HepG2 (cell line): ENCODE data around the gene FAM90A26. TPM values are rescaled to one million over a fixed set of nuclear protein-coding genes. Genes with fewer than 3 reads are reported as not detected.
"Not testable (repeated sequence)": the region's sequence is repeated elsewhere in the genome, so short reads cannot be mapped to it uniquely, and the experiment has no call there.

Experiments
- ATAC-seq: fragments of 200-7000 bp; cut with Tn5 transposase; 3 replicates; pipeline ENCODE4 v1.9.1; 2020; ENCODE audit warnings: mild to moderate bottlenecking, moderate library complexity
- BruUV-seq: library from RNA; stranded (reverse); fragments of 400-500 nt; replicated peaks from 2 replicates; lab custom pipeline; 2021; lab: Mats Ljungman, UMichigan
- CTCF ChIA-PET: fragments of 300-600 bp; formaldehyde crosslinking; extraction: SDS; loops from one replicate; lab custom pipeline; 2021; ENCODE audit warnings: low total read pairs, inconsistent platforms, low intra/inter-chr PET ratio; lab: Yijun Ruan, JAX
- POLR2A ChIA-PET: fragments of 350-600 bp; sonication (Branson Sonifier 250); formaldehyde crosslinking; loops from one replicate; lab custom pipeline; 2020; ENCODE audit warnings: antibody characterized with exemption, inconsistent platforms; lab: Yijun Ruan, JAX
- DNase-seq: peaks from one replicate; pipeline ENCODE4 v3.0.0-alpha.2; 2015; ENCODE audit warnings: low spot score
- FAIRE-seq: peaks from 3 replicates; lab custom pipeline; 2011; peaks lifted over from hg19 to GRCh38; lab: Jason Lieb, UNC
- H2AFZ ChIP-seq: one replicate; pipeline ENCODE4 v1.6.1; 2011; ENCODE audit warnings: low read length, inconsistent platforms
- H3K27ac ChIP-seq: fragments of 300-600 bp; 3 replicates; pipeline ENCODE4 v1.8.0; 2011; ENCODE audit warnings: mixed run types, mild to moderate bottlenecking, mixed read lengths, low read length, inconsistent platforms; ENCODE audit not compliant: insufficient read depth; ENCODE audit errors: extremely low read length
- H3K27me3 ChIP-seq, 2 experiments: fragments of 200-600 bp in 1 of 2; 2 replicates in 1 of 2; 3 replicates in 1 of 2; pipeline versions ENCODE4 v1.6.0 to v1.8.0; 2011; ENCODE audit warnings: low read length in 2 of 2, mild to moderate bottlenecking in 2 of 2, moderate library complexity in 2 of 2, inconsistent platforms in 1 of 2; ENCODE audit not compliant: insufficient read depth in 2 of 2, control insufficient read depth in 1 of 2
- H3K36me3 ChIP-seq, 2 experiments: fragments of 200-600 bp in 1 of 2; replicated peaks in 1 of 2; 2 replicates in 1 of 2; 3 replicates in 1 of 2; pipeline versions ENCODE4 v1.5.1 to v1.8.0; 2011; ENCODE audit warnings: low read length in 2 of 2, inconsistent platforms in 1 of 2; ENCODE audit not compliant: insufficient read depth in 2 of 2, control insufficient read depth in 1 of 2
- H3K4me1 ChIP-seq: 2 replicates; pipeline ENCODE4 v1.5.1; 2012; ENCODE audit warnings: low read length, inconsistent platforms; ENCODE audit not compliant: insufficient read depth
- H3K4me2 ChIP-seq: 2 replicates; pipeline ENCODE4 v1.6.0; 2011; ENCODE audit warnings: low read depth, low read length, inconsistent platforms
- H3K4me3 ChIP-seq, 3 experiments: fragments of 200-600 bp in 1 of 3; sonication (generic), shearing (Covaris generic) in 1 of 3; replicated peaks in 1 of 3; 2 replicates each; pipeline ENCODE4 v1.5.1; 2011 to 2016; ENCODE audit warnings: low read length in 3 of 3, inconsistent platforms in 2 of 3, low read depth in 2 of 3, mild to moderate bottlenecking in 2 of 3, control low read depth in 1 of 3, mixed read lengths in 1 of 3; ENCODE audit not compliant: insufficient read depth in 1 of 3
- H3K79me2 ChIP-seq: one replicate; pipeline ENCODE4 v1.6.1; 2011; ENCODE audit warnings: low read length, inconsistent platforms; ENCODE audit not compliant: insufficient read depth
- H3K9ac ChIP-seq: 2 replicates; pipeline ENCODE4 v1.6.0; 2011; ENCODE audit warnings: mild to moderate bottlenecking, low read depth, low read length, inconsistent platforms; ENCODE audit not compliant: insufficient read depth
- H3K9me3 ChIP-seq: 2 replicates; pipeline ENCODE4 v1.5.1; 2012; ENCODE audit warnings: mild to moderate bottlenecking, low read length
- H4K20me1 ChIP-seq: 2 replicates; pipeline ENCODE4 v1.6.0; 2011; ENCODE audit warnings: inconsistent platforms, mild to moderate bottlenecking, low read length, moderate library complexity; ENCODE audit not compliant: insufficient read depth
- ZNF329 ChIP-seq: sonication (generic); formaldehyde crosslinking; IDR thresholded peaks from 2 replicates; pipeline ENCODE4 v1.9.0; 2021; ENCODE audit warnings: low read depth, mild to moderate bottlenecking, missing genetic modification reagents
- ZSCAN9 ChIP-seq: IDR thresholded peaks from 2 replicates; pipeline ENCODE4 v1.6.1; 2016; ENCODE audit warnings: borderline replicate concordance
- WGBS: methylation state at CpG from one replicate; pipeline ENCODE4 v1.1.6; 2017; ENCODE audit warnings: low lambda C conversion rate; 5-methylcytosine and 5-hydroxymethylcytosine counted together
- in situ Hi-C: cut with HindIII; loops from 2 replicates; pipeline ENCODE4 v1.10.0; 2017; ENCODE audit warnings: low pct_unique_long_range_greater_than_20kb; ENCODE audit not compliant: extremely low pct_ligation_motif_present
- intact Hi-C: fragments of 100-400 bp; cut with micrococcal nuclease; formaldehyde crosslinking; loops from one replicate; pipeline ENCODE4 v1.10.0; 2022; ENCODE audit not compliant: unreplicated experiment
- polyA plus RNA-seq, 8 experiments: library from polyadenylated mRNA; depleted of rRNA in 3 of 8; stranded (reverse) in 7 of 8; unstranded in 1 of 8; fragments of >200 nt; fragmentation: Illumina TruSeq in 4 of 8; extraction: Trizol in 4 of 8; gene quantifications; 2 replicates each; pipeline versions ENCODE4 v1.2.1 to v1.2.3, GENCODE V29; 2011 to 2016; ENCODE audit warnings: low read depth in 4 of 8, missing spikeins in 1 of 8, mixed read lengths in 1 of 8; ENCODE audit not compliant: insufficient read depth in 1 of 8
- total RNA-seq, 5 experiments: library from RNA; depleted of rRNA; stranded (reverse); fragments of >200 nt; fragmentation: Illumina TruSeq; extraction: Trizol; gene quantifications; 2 replicates each; pipeline ENCODE4 v1.2.3, GENCODE V29; 2016; ENCODE audit warnings: low read depth in 1 of 5
- TF ChIP-seq, protein P1 (sequence below): sonication (generic); formaldehyde crosslinking; IDR thresholded peaks from 2 replicates; pipeline ENCODE4 v1.5.1; 2020; ENCODE audit warnings: mild to moderate bottlenecking, missing genetic modification reagents, moderate library complexity

The FAM90A26 gene
- total and polyA plus RNA-seq, 2 of the 13 experiments (the other 11 are each of a cell fraction or from before 2014, with no cell fraction given): not detected

DNA sequence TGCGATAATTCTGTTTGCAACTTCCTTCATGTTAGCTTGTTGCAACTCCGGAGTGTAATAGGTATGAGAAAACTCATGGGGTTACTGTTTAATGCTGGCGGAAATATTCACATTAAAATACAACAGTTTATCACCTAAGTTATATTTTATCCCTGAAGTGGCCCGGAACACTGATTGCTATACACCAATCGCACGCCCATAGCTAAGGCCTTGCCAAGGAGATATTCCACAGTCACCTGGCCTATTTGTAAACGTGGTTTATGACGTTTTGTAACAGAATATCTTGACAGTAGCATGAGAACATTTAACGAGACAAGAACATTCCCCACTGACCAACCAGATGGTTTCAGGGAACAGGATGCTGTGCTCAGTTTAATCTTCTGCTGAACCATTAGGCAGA, 23.2 kb upstream of the FAM90A26 start:
- intact Hi-C loops (no loop called here), in situ Hi-C loops (no loop called here)
- ChIA-PET POLR2A (no interaction called here), CTCF (no interaction called here)
- Histone ChIP-seq H3K9ac (no peak overlapping the region), H3K79me2 (no peaks in the 10 kb centered on the region), H2AFZ (no peak overlapping the region), H3K4me1 (no peaks in the 10 kb centered on the region), H4K20me1 (no peaks in the 10 kb centered on the region), H3K9me3 (no peaks in the 10 kb centered on the region), H3K27me3 (no peaks in the 10 kb centered on the region), H3K27ac (no peak overlapping the region), H3K4me3 (no peak overlapping the region)
- no peak for DNase-seq
- no peak for FAIRE-seq
- TF ChIP-seq, protein P1, sequence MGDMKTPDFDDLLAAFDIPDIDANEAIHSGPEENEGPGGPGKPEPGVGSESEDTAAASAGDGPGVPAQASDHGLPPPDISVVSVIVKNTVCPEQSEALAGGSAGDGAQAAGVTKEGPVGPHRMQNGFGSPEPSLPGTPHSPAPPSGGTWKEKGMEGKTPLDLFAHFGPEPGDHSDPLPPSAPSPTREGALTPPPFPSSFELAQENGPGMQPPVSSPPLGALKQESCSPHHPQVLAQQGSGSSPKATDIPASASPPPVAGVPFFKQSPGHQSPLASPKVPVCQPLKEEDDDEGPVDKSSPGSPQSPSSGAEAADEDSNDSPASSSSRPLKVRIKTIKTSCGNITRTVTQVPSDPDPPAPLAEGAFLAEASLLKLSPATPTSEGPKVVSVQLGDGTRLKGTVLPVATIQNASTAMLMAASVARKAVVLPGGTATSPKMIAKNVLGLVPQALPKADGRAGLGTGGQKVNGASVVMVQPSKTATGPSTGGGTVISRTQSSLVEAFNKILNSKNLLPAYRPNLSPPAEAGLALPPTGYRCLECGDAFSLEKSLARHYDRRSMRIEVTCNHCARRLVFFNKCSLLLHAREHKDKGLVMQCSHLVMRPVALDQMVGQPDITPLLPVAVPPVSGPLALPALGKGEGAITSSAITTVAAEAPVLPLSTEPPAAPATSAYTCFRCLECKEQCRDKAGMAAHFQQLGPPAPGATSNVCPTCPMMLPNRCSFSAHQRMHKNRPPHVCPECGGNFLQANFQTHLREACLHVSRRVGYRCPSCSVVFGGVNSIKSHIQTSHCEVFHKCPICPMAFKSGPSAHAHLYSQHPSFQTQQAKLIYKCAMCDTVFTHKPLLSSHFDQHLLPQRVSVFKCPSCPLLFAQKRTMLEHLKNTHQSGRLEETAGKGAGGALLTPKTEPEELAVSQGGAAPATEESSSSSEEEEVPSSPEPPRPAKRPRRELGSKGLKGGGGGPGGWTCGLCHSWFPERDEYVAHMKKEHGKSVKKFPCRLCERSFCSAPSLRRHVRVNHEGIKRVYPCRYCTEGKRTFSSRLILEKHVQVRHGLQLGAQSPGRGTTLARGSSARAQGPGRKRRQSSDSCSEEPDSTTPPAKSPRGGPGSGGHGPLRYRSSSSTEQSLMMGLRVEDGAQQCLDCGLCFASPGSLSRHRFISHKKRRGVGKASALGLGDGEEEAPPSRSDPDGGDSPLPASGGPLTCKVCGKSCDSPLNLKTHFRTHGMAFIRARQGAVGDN (CRISPR knock-in tag): no peak
- TF ChIP-seq ZSCAN9 (CRISPR knock-in tag) (no peak), ZNF329 (CRISPR knock-in tag) (no peak)
- TF ChIP-seq, all 625 proteins: peak for 0
- no peaks in the 10 kb centered on the region for H3K36me3 ChIP-seq
- no peak overlapping the region for H3K4me2 ChIP-seq
- ATAC-seq: no peak
- WGBS: 95% methylated on average over 9 of the region's 9 CpGs
- no TSS peak for BruUV-seq

DNA sequence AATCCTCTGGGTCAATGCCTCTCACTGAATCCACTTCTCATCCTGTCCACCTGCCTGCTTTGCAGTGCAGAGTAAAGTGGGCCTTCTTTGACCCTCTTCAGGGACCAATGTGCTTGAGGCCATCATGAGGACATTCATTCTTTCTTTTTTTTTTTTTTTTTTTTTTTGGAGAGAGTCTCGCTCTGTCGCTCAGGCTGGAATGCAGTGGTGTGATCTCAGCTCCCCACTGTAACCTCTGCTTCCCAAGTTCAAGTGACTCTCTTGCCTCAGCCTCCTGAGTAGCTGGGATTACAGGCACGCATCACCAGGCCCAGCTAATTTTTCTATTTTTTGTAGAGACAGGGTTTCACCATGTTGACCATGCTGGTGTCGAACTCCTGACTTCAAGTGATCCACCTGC, 22.8 kb upstream of the FAM90A26 start:
- H3K4me3 ChIP-seq, H3K36me3 ChIP-seq, H4K20me1 ChIP-seq, H3K79me2 ChIP-seq, DNase-seq, H3K27me3 ChIP-seq, CTCF ChIA-PET, H2AFZ ChIP-seq, in situ Hi-C loops, FAIRE-seq, POLR2A ChIA-PET, H3K9me3 ChIP-seq, intact Hi-C loops, BruUV-seq, H3K4me1 ChIP-seq, H3K9ac ChIP-seq, H3K4me2 ChIP-seq, H3K27ac ChIP-seq, ATAC-seq: not testable (repeated sequence)
- WGBS: 97% methylated on average over 4 of the region's 4 CpGs

DNA sequence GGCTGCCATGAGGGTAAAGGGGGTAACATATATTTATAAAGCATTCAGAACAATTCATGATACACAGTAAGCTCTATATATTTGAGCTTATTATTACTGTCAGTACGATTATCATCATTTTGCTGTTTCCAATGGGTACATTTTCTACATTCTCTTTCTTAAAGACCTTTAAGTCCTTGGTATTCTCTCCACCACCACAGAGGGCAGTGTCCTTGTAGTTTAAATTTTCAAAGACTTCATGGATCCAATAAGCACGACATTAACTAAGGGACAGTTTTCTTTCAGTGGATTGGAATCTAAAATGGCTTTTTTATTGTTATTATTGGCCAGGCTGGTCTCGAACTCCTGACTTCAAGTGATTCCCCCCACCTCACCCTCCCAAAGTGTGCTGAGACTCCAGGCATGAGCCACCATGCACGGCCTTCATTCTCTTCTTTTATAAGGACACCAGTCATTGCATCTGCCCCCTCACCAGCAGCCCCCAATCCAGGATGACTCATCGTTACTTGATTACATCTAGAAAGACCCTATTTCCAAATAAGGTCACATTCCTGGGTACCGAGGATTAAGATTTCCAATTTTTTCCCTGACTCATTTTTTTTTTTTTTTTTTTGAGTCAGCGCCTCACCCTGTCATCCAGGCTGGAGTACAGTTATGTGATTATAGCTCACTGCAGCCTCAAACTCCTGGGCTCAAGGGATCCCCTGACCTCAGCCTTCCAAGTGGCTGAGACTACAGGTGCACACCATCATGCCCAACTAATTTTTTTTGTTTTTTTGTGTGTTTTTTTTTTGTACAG, 21.4 kb upstream of the FAM90A26 start:
- CTCF ChIA-PET, FAIRE-seq, in situ Hi-C loops, H4K20me1 ChIP-seq, H3K4me1 ChIP-seq, BruUV-seq, ATAC-seq, H3K27me3 ChIP-seq, H3K9ac ChIP-seq, H3K9me3 ChIP-seq, intact Hi-C loops, H3K27ac ChIP-seq, H3K79me2 ChIP-seq, DNase-seq, POLR2A ChIA-PET, H3K4me2 ChIP-seq, H3K4me3 ChIP-seq, H2AFZ ChIP-seq, H3K36me3 ChIP-seq: not testable (repeated sequence)
- 88% methylated on average over 7 of the region's 7 CpGs for WGBS
